ENCODE results near the gene TTC21A.

The TTC21A gene

DNA sequence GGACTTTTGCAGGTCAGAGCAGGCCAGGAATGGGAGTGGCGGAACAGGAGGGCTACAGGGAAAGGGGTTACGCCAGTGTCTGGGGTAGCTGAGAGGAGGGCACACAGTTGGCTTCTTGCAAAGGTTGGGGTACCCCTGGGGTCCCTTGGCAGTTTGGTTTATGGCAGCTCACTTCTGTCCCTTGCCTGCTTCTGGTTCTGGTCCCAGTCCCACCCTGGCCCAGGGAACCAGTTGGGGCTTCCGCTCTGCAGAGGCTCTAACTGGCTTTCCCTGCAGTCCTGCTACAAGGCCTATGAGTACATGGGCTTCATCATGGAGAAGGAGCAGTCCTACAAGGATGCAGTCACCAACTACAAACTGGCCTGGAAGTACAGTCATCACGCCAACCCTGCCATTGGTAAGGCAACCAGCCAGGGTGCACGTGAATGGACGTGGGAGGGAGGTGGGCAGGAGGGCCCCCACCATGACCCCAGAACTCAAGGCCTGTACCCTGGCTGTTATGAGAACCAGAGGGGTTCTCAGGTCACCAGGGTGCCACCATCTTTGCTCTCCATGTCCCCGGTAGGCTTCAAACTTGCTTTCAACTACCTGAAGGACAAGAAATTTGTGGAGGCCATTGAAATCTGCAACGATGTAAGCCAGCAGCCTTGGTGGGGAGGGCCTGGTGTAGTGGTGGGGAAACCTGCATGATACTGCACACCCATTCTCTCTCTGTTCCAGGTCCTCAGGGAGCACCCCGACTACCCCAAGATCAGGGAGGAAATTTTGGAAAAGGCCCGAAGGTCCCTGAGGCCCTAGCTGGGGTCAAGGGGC lies 30.7 kb downstream of the TTC21A start:
- no peak for DNase-seq

DNA sequence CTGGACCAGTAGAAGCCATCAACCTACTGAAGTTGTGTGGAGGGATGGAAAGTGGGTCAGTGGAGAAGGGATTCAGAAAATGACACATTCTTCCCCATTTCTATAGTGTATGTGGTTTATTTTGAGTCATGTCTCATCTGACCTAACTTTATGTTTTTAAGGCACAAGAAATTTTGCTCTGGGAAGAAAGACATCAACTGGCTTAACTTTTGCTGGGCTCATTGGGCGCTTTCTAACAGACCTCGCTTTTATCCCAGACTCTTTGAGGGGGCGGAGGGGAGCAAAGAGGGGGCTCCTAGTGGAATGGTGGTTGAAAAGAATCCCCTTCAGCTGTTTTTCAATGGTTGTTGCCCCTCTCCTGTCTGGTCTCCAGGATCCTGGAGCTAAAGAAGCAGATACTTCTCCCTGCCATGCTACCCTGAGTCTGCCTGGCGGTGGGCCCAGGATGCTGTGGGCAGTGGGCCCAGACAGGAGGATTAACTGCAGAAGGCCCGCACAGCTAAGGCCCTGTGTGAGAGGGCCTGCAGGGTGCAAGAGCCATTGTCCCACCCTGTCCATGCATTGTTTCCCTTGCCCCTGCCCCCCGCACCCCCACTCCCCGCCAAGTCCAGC lies 31.4 kb downstream of the TTC21A start:
- peak; percentile 71 for DNase-seq

DNA sequence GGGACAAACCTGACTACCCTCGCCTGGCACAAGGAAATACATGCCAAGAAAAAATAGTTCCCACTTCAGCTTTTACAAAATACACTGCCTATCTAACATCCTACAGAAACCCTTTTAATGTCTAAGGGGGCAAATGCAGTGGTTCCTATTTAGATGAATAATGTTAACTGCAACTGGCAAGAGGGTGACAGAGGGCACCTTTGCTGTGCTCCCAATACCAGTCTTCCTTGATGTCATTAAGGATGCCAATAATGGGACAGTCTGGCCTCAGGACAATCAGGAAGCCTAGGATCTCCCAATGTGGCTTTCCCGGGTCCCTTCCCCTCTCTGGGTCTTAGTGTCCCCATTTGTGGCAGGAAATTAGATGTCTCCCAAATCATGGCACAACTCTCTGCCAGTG lies 32.0 kb downstream of the TTC21A start:
- no peak for DNase-seq

- DNase-seq = no peak
Observed at GRCh38 chr3:39140341-39140971, 33.0 kb downstream of the TTC21A start.

DNA sequence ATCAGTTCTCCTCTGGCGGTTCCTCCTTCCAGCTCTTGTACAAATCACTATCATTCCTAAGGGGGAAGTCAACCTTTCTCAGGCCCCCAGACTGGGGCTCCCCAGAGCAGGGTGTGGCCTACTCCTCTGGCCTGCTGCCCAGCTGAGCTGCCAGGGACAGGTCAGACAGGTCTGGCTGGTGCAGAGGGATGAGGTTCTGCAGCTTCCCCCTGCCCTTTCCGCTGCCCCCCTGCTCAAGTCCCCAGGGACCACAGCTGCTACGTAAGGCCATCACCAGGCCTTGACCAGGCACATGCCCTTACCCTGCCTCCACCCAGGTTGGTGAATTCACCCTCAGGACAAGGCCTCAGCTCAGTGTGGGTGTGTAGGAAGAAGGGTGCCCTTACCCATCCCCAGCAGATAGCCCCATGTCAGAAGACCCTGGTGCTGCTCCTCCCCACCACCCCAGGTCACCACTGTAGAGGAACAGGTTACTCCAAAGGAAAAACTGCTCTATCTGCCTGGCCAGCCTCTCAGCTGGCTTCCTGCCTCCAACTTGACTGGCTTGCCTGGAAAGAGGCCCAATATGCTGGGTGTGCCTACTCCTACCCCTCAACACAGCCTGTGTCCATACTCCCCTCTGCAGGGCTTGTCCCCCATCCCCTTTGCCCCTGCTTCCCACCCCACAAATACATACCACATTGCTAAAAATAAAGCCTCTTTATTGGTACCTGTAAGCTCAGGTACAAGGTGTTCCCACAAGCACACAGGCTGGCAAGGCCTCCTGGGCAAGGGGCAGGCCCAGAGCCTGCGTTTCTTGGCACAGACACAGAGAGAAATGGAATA lies 33.9 kb downstream of the TTC21A start:
- no peak for DNase-seq

- DNase-seq = no peak
Observed at GRCh38 chr3:39142067-39142466, 34.6 kb downstream of the TTC21A start.

GRCh38 chr3:39143051-39143885 lies 35.8 kb downstream of the TTC21A start:
- DNase-seq = no peak

DNA sequence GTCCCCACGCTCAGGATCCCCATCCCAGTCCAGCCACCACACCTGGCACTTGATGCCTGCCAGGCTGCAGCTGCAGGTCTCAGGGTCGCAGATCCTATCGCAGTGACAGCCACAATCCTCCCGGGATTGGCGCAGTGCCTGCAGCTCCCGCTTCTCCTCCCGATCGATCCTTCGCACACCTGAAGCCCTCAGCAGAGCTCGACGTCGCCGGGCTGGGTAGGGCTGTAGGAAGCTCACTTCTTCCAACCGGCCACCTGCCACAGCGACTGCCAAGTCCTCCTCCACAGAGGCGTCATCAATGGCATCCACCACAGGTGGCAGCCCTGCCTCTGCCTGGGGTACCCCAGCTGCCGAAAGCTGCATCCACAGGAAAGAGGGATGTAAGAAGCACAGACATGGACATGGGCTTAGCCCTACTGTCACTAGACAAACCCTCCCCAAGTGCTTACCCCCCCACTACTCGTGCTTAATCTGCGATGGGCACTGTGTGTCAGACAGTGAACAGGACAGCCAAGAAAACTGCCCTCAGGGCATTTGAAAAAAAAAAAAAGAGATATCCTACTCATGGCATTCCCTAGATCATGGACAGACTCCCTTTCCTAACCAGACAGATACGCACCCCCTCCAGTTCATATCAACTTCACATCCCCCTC lies 36.7 kb downstream of the TTC21A start:
- DNase-seq = no peak

DNA sequence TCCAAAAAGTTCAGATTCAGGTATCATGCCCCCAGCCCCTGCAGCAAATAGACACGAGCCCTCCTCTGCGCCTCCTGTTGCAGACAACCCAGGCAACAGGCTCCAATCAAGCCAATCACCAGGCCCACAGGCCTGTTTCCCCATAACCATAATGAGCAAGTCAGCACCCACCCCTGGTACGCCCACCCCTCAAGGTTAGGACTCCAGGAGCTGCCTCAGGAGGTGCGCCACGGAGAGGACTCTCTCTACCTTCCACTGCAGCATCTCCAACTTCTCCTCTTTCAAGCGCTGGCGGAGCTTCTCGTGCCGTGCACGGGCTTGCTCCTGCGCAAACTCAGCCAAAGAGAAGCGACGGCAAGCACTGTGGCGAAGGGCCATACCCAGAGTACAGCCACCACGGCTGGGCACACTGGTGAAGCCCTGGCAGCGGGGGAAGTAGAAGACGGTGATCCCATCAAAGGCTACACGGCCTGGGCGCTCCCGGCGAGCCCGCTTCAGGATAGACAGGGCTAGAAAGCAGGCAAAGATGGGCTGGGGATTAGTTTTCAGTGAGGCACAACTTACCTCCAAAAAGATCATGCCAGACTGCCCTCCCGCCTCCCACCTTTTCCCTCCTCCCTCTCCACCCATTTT lies 37.4 kb downstream of the TTC21A start:
- no peak for DNase-seq

DNA sequence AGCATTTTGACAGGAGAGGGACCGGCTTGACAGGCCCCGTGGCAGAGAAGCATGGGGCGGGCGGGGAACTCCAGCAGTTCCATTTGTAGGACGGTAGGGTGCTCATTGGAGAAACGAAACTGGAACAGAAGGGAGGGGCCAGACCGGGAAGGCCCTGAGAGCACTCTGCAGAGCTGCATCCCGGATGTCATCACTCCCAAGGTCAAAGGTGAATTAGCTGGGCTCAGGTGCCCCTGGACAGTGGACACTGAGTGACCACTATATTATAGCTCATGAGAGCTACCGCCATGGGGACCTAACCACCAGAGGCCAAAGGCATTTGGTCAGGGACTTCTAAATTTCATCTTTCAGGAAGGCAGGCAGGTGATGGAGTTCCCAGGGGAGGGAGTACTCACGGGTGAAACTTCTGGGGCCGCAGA lies 38.6 kb downstream of the TTC21A start:
- DNase-seq = no peak

- DNase-seq = no peak
Observed at GRCh38 chr3:39146611-39147591, 39.4 kb downstream of the TTC21A start.

- no peak for DNase-seq
Observed at GRCh38 chr3:39147711-39148434, 40.4 kb downstream of the TTC21A start.

GRCh38 chr3:39148435-39149058 lies 41.1 kb downstream of the TTC21A start:
- DNase-seq = peak; percentile 14

GRCh38 chr3:39149059-39149455 lies 41.6 kb downstream of the TTC21A start:
- no peak for DNase-seq

- no peak for DNase-seq
Observed at GRCh38 chr3:39149498-39150147, 42.1 kb downstream of the TTC21A start.

DNA sequence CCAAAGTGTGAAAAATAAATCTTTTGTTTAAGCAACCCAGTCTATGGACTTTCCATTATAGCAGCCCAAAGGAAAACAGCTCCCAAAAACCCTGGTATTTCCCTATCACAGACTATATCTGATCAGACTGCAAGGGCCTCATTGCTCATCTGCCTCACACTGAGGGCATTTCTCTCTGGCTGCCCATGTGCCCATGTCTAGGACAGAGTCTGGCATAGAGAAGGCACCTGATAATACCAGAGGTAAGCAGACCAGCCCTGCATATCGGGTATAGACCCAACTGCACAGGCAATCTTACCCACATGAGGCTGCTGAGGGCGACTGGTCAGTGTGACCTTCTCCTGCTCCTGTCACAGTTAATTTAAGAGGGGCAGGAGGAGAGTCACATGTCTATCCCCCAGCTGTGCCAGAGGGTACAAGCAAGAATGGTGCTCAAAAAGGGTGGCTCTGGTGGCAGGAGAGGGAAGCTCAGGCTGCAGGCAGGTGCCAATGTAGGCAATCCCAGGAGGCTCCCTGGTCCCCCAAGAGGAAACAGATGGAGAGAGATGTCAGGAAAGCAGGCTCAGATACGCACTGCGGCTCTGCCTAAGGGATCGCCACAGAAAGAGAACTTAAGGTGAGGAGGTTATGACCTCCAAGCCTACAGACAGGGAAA lies 42.8 kb downstream of the TTC21A start:
- no peak for DNase-seq

DNA sequence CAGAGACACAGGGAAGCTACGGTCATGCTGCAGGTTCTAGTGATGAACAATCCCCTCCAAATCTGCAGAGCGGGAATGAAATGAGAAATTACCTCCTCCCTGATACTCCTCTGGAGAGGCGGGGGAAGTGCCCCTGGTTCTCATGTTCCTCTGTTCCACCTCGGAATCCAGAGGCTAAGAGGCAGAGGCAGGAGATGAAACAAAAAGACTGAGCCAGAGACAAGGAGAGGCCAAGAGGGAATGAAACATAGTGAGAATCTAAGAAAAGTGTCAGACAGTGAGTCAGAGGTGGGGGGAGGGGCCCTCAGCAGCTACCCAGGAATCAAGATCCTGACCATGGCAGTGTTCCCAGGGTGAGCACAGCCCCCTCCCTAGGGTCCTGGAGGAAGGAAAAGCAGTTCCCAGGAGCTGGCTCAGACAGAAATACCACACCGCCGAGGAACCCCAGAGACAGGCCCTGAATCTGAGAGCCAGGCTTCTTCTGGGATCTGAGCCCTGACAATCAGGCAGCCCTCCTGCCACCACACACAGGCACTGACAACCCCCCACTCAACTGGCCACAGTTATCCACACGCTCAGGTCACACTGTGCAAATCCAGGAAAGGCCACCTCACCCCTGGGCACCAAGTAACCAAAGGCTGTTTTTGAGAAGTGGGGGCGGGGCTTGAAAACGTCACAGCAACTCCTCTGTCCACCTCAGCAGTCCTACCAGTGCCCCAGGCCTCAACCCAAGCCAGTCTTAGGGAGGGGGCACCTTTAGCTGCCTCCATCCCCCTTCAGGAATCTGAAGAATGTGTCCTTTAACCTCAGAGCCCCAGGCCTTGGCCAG lies 43.5 kb downstream of the TTC21A start:
- peak; percentile 61 for DNase-seq
